ENCODE data around the gene CHGA.

- no peak for TF ChIP-seq CTCF (conservative IDR thresholded peaks at IDR 0.05)
- TF ChIP-seq EZH2 (IDR thresholded peaks at IDR 0.05; ENCODE audit: low read depth): no peak
Measured at GRCh38 chr14:92952481-92953298, 29.7 kb downstream of the CHGA start.

All from PC-9 (cell line).